WI38 (cell line): ENCODE measurements around the gene ARMC5.
A peak's percentile ranks its signal among the peaks of the same experiment; 100 is the strongest.

Source experiments
- H3K4me3 ChIP-seq: 2 replicates; pipeline ENCODE4 v1.5.1; 2011; ENCODE audit warnings: low read depth, mild to moderate bottlenecking, control low read depth, low read length
- CTCF ChIP-seq: IDR thresholded peaks from 2 replicates; pipeline ENCODE4 v1.5.1; 2012; ENCODE audit warnings: low read depth, mild to moderate bottlenecking, control low read depth, low read length

Gene ARMC5

GRCh38 chr16:31451681-31452351 is 7.5 kb upstream of the ARMC5 start:
- peak; percentile 74 for TF ChIP-seq CTCF
- H3K4me3 ChIP-seq, result no peak overlapping the region

- no peak for TF ChIP-seq CTCF
- no peak overlapping the region for H3K4me3 ChIP-seq
These were observed 6.6 kb upstream of the ARMC5 start for GRCh38 chr16:31452631-31453106.

- no peak overlapping the region for H3K4me3 ChIP-seq
- TF ChIP-seq CTCF, result no peak
These were observed 5.8 kb upstream of the ARMC5 start for GRCh38 chr16:31453255-31454204.

- H3K4me3 ChIP-seq, result no peak overlapping the region
- no peak for TF ChIP-seq CTCF
These were observed 3.5 kb upstream of the ARMC5 start for GRCh38 chr16:31455601-31456314.

- 0 out of 2 replicates have a peak overlapping the region, but pooled peaks have one; percentile 88 for H3K4me3 ChIP-seq
- no peak for TF ChIP-seq CTCF
These were observed 2.3 kb upstream of the ARMC5 start for GRCh38 chr16:31456988-31457360.

DNA sequence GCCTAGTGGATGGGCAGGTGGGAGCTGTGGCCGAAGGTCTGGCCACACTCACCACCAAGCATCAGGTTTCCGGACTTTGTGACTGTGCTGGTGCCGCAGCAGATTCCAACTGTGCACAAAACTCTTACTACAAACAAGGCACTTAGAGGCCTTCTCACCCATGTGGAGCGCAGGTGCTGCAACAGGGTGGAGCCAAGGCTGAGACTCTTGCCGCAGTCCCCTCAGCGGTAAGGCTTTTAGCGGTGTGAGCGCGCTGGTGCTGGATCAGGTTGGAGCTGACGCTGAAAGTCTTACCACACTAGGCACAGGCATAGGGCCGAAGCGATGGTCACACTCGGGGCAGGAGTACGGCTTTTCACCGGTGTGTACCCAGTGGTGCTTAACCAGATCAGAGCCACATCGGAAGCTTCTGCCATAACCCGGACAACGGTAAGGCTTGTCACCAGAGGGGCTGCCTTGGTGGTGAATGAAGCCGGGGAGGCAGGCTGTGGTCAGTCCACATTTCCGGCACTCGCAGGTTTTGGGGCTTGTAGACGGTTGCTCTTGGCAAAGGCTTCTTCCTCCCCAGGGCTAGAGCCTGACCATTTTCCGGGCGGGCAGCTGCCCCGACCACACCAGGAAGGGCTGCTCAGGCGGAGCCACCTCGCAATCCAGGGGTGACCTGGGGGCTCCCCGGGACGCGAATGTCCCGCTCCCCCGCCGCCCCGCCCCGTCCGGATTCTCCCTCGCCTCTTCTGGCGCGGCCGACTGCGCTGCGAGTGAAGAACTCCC is 1.0 kb upstream of the ARMC5 start:
- TF ChIP-seq CTCF, result no peak
- peak overlapping the region; percentile 88 for H3K4me3 ChIP-seq
